Smooth muscle cell (in vitro differentiated cells): ENCODE data around the gene CABYR. TPM values are rescaled to one million over a fixed set of nuclear protein-coding genes. Genes with fewer than 3 reads are reported as not detected.

Experiments
- DNase-seq: peaks from one replicate; lab custom pipeline; 2025; ENCODE audit not compliant: unreplicated experiment; lab: John Stamatoyannopoulos, UW
- H2AFZ ChIP-seq: fragments of 200-600 bp; sonication (generic); 2 replicates; pipeline ENCODE4 v1.6.0; 2016; ENCODE audit warnings: antibody characterized with exemption, low read depth, mild to moderate bottlenecking
- H3F3A ChIP-seq: fragments of 200-600 bp; sonication (generic); 2 replicates; pipeline ENCODE4 v1.6.0; 2017; ENCODE audit warnings: antibody characterized with exemption, low read depth
- H3K27ac ChIP-seq: fragments of 200-600 bp; sonication (generic); 2 replicates; pipeline ENCODE4 v1.5.1; 2016; ENCODE audit warnings: low read depth, mild to moderate bottlenecking
- H3K27me3 ChIP-seq: fragments of 200-600 bp; sonication (generic); 2 replicates; pipeline ENCODE4 v1.6.1; 2016; ENCODE audit warnings: low read depth, mild to moderate bottlenecking
- H3K36me3 ChIP-seq: fragments of 200-600 bp; sonication (generic); 2 replicates; pipeline ENCODE4 v1.5.1; 2016; ENCODE audit warnings: low read depth
- H3K4me1 ChIP-seq: fragments of 200-600 bp; sonication (generic); 2 replicates; pipeline ENCODE4 v1.5.1; 2016; ENCODE audit warnings: low read depth
- H3K4me2 ChIP-seq: fragments of 200-600 bp; sonication (generic); 2 replicates; pipeline ENCODE4 v1.6.0; 2016; ENCODE audit warnings: mild to moderate bottlenecking
- H3K4me3 ChIP-seq: fragments of 200-600 bp; sonication (generic); 2 replicates; pipeline ENCODE4 v1.5.1; 2016; ENCODE audit warnings: mild to moderate bottlenecking
- H3K79me2 ChIP-seq: fragments of 200-600 bp; sonication (generic); 2 replicates; pipeline ENCODE4 v1.6.0; 2016; ENCODE audit warnings: low read depth, mild to moderate bottlenecking
- H3K9ac ChIP-seq: fragments of 200-600 bp; sonication (generic); 2 replicates; pipeline ENCODE4 v1.6.0; 2016; ENCODE audit warnings: low read depth
- H3K9me3 ChIP-seq: fragments of 200-600 bp; sonication (generic); replicated peaks from 2 replicates; pipeline ENCODE4 v1.5.1; 2016; ENCODE audit warnings: low read depth
- H4K20me1 ChIP-seq: fragments of 200-600 bp; sonication (generic); 2 replicates; pipeline ENCODE4 v1.6.0; 2016; ENCODE audit warnings: low read depth
- WGBS: methylation state at CpG from one replicate; pipeline ENCODE4 v1.1.7; 2016; ENCODE audit warnings: low lambda C conversion rate; 5-methylcytosine and 5-hydroxymethylcytosine counted together
- polyA plus RNA-seq: library from polyadenylated mRNA; unstranded; fragments of >200 nt; fragmentation: Nextera tagmentation; extraction: Ambion mirVana; gene quantifications from 2 replicates; pipeline ENCODE4 v1.2.1, GENCODE V29; 2016
- total RNA-seq: library from RNA; depleted of rRNA; stranded (reverse); fragments of >200 nt; gene quantifications from 2 replicates; pipeline ENCODE4 v1.2.3, GENCODE V29; 2014
- TF ChIP-seq, protein P1 (sequence below): fragments of 200-600 bp; sonication (generic); IDR thresholded peaks from 2 replicates; pipeline ENCODE4 v1.5.1; 2017; ENCODE audit warnings: borderline replicate concordance, mild to moderate bottlenecking, antibody characterized with exemption; ENCODE audit not compliant: insufficient read depth, poor library complexity, severe bottlenecking

Gene CABYR
- total and polyA plus RNA-seq, 2 experiments from 2014 or later = 4.0 to 7.0 TPM

GRCh38 chr18:24190590-24190989 lies 51.7 kb downstream of the CABYR start:
- no peaks in the 10 kb centered on the region for H3K9me3 ChIP-seq
- 98% methylated on average over 2 of the region's 2 CpGs for WGBS

GRCh38 chr18:24195296-24196053 lies 56.6 kb downstream of the CABYR start:
- Histone ChIP-seq H3K4me3 (no peak overlapping the region), H3K27me3 (no peaks in the 10 kb centered on the region), H3K9me3 (no peaks in the 10 kb centered on the region), H2AFZ (no peak overlapping the region), H3K27ac (no peak overlapping the region), H3K4me1 (no peaks in the 10 kb centered on the region), H3K4me2 (no peak overlapping the region), H3K79me2 (no peaks in the 10 kb centered on the region), H3F3A (no peaks in the 10 kb centered on the region), H4K20me1 (no peaks in the 10 kb centered on the region), H3K9ac (no peak overlapping the region), H3K36me3 (no peaks in the 10 kb centered on the region)
- TF ChIP-seq, protein P1, sequence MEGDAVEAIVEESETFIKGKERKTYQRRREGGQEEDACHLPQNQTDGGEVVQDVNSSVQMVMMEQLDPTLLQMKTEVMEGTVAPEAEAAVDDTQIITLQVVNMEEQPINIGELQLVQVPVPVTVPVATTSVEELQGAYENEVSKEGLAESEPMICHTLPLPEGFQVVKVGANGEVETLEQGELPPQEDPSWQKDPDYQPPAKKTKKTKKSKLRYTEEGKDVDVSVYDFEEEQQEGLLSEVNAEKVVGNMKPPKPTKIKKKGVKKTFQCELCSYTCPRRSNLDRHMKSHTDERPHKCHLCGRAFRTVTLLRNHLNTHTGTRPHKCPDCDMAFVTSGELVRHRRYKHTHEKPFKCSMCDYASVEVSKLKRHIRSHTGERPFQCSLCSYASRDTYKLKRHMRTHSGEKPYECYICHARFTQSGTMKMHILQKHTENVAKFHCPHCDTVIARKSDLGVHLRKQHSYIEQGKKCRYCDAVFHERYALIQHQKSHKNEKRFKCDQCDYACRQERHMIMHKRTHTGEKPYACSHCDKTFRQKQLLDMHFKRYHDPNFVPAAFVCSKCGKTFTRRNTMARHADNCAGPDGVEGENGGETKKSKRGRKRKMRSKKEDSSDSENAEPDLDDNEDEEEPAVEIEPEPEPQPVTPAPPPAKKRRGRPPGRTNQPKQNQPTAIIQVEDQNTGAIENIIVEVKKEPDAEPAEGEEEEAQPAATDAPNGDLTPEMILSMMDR = no peak
- 97% methylated on average over 9 of the region's 9 CpGs for WGBS
- no peak for DNase-seq

More at GRCh38 chr18:24190590-24190989, 51.7 kb downstream of the CABYR start:
- H3K27me3 ChIP-seq = no peaks in the 10 kb centered on the region
- H3K79me2 ChIP-seq = no peaks in the 10 kb centered on the region
- no peaks in the 10 kb centered on the region for H3K4me1 ChIP-seq
- no peaks in the 10 kb centered on the region for H3K36me3 ChIP-seq
- H3K9ac ChIP-seq = no peak overlapping the region
- no peaks in the 10 kb centered on the region for H4K20me1 ChIP-seq
- H3K27ac ChIP-seq = no peak overlapping the region
- H2AFZ ChIP-seq = no peak overlapping the region
- TF ChIP-seq, protein P1 = no peak
- no peaks in the 10 kb centered on the region for H3F3A ChIP-seq
- no peak overlapping the region for H3K4me3 ChIP-seq
- H3K4me2 ChIP-seq = no peak overlapping the region
- no peak for DNase-seq

DNA sequence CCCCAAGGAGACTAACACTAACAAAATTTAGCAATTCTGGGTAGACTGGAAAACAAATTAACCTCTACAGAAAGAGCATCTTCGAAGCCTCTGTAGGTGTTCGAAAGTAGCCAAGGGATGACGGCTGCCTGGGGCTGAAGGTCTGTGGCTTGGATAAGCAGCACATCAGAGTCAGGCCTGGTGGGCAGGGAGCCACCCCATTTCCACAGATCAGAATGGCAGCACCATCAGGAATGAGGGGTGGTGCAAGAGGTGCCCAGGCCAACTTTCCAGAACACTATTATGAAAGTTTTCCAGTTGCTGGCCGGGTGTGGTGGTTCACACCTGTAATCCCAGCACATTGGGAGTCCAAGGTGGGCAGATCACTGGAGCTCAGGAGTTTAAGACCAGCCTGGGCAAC lies 57.9 kb downstream of the CABYR start:
- H3K79me2 ChIP-seq = no peaks in the 10 kb centered on the region
- H3K9ac ChIP-seq = no peak overlapping the region
- no peak for DNase-seq
- H3K27me3 ChIP-seq = no peaks in the 10 kb centered on the region
- no peak overlapping the region for H3K27ac ChIP-seq
- H3F3A ChIP-seq = no peaks in the 10 kb centered on the region
- no peak overlapping the region for H3K4me3 ChIP-seq
- 97% methylated on average over 4 of the region's 4 CpGs for WGBS
- no peaks in the 10 kb centered on the region for H3K9me3 ChIP-seq
- H2AFZ ChIP-seq = no peak overlapping the region
- no peaks in the 10 kb centered on the region for H3K4me1 ChIP-seq
- TF ChIP-seq, protein P1 = no peak
- no peaks in the 10 kb centered on the region for H4K20me1 ChIP-seq
- no peak overlapping the region for H3K4me2 ChIP-seq
- H3K36me3 ChIP-seq = no peaks in the 10 kb centered on the region

DNA sequence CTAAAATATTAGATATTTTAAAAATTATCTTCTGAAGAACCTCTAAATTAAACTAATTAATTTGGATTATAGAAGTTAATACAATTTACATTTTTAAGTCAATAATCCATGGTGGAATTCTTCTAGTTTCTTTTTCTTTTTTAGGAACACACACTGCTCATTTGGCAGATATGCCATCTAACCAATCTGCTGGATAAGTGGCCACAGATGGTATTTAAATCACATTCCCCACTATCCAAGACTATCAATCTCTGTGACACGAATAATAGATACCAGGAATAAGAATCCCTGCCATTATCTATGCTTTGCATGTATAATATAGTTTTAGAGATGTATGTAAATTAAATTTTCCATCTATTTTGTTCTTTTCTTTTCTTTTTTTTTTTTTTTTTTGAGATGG lies 58.5 kb downstream of the CABYR start:
- 100% methylated on average over 1 of the region's 1 CpG for WGBS
- Histone ChIP-seq H3F3A (no peaks in the 10 kb centered on the region), H3K36me3 (no peaks in the 10 kb centered on the region), H3K9ac (no peak overlapping the region), H3K27ac (no peak overlapping the region), H4K20me1 (no peaks in the 10 kb centered on the region), H2AFZ (no peak overlapping the region), H3K4me3 (no peak overlapping the region), H3K4me2 (no peak overlapping the region), H3K4me1 (no peaks in the 10 kb centered on the region), H3K27me3 (no peaks in the 10 kb centered on the region), H3K9me3 (no peaks in the 10 kb centered on the region), H3K79me2 (no peaks in the 10 kb centered on the region)
- TF ChIP-seq, protein P1 = no peak
- DNase-seq = no peak
